ENCODE measurements around the gene IQCK.

Gene IQCK

DNA sequence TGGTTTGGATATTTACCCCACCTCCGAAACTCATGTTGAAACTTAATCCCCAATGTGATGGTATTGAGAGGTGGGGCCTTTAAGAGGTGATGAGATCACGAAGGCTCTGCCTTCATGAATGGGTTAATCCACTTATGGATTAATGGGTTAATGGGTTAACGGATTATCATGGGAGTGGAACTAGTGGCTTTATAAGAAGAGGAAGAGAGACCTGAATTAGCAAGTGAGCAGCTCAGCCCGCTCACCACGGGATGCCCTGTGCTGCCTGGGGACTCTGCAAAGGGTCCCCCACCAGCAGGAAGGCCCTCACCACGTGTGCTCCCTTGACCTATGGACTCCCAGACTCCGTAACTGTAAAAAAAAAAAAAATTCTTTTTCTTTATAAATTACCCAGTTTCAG, 183.1 kb downstream of the IQCK start:
- TF ChIP-seq, protein P1, sequence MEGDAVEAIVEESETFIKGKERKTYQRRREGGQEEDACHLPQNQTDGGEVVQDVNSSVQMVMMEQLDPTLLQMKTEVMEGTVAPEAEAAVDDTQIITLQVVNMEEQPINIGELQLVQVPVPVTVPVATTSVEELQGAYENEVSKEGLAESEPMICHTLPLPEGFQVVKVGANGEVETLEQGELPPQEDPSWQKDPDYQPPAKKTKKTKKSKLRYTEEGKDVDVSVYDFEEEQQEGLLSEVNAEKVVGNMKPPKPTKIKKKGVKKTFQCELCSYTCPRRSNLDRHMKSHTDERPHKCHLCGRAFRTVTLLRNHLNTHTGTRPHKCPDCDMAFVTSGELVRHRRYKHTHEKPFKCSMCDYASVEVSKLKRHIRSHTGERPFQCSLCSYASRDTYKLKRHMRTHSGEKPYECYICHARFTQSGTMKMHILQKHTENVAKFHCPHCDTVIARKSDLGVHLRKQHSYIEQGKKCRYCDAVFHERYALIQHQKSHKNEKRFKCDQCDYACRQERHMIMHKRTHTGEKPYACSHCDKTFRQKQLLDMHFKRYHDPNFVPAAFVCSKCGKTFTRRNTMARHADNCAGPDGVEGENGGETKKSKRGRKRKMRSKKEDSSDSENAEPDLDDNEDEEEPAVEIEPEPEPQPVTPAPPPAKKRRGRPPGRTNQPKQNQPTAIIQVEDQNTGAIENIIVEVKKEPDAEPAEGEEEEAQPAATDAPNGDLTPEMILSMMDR (IDR thresholded peaks at IDR 0.05; ENCODE audit: insufficient read depth, low read depth, low read length, missing control alignments): no peak
- DNase-seq (ENCODE audit: low read depth): no peak
- H3K4me3 ChIP-seq (ENCODE audit: low read length): no peak overlapping the region

DNA sequence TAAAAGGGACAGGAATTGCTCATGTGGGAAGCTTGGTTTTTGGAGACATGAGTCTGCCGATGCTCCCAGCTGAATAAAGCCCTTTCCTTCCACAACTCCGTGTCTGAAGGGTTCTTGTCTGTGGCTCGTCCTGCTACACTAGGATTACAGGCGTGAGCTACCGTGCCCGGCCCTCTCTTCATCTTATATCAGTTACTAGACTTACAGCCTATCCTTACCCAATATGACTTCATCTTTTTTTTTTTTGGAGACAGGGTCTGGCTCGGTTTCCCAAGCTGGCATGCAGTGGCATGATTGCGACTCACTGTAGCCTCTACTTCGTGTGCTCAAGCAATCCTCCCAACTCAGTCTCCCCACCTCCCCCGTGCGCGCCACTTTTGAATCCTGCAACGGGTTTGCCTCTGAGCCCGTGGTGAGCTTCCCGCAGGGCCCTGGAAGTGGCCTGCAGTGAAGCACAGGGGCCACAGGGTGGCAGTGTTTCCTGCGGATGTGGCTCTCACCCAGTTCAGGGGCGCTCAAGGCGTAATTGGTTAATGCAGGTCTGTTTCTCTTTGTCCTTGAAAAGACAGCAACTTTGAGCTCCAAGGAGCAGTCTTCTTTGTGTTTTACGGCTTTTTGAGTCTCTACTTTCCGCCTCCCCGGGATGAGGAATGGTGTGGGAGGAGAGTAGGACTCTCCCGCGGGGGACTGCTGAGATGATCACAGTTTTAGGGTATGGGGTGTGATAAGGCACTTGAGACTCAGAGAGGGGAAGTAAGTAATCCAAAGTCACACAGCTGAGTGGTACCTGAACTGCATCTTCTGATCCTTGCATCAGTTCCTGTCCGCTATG, 189.3 kb downstream of the IQCK start:
- TF ChIP-seq, protein P1 (IDR thresholded peaks at IDR 0.05; ENCODE audit: insufficient read depth, low read depth, low read length, missing control alignments): peak; percentile 95
- no peak overlapping the region for H3K4me3 ChIP-seq (ENCODE audit: low read length)
- DNase-seq (ENCODE audit: low read depth): peak; percentile 66

All from epithelial cell of esophagus (primary cell).